Neuron (in vitro differentiated cells): ENCODE results near the gene ARID3B.

ENCODE experiments used
- H2AFZ ChIP-seq: one replicate; pipeline ENCODE4 v1.6.1; 2013; ENCODE audit warnings: low read depth, mild to moderate bottlenecking, inconsistent platforms, low read length, moderate library complexity
- H3K27me3 ChIP-seq: one replicate; pipeline ENCODE4 v1.6.1; 2013; ENCODE audit warnings: low read length; ENCODE audit not compliant: insufficient read depth
- H3K36me3 ChIP-seq: one replicate; pipeline ENCODE4 v1.6.1; 2013; ENCODE audit warnings: low read length; ENCODE audit not compliant: insufficient read depth
- H3K4me1 ChIP-seq: one replicate; pipeline ENCODE4 v1.6.1; 2013; ENCODE audit warnings: low read length; ENCODE audit not compliant: insufficient read depth
- H3K4me3 ChIP-seq: 2 replicates; pipeline ENCODE4 v1.5.1; 2013; ENCODE audit warnings: mild to moderate bottlenecking, low read length, moderate library complexity
- H3K9me3 ChIP-seq: one replicate; pipeline ENCODE4 v1.6.1; 2013; ENCODE audit warnings: low read length

The ARID3B gene

GRCh38 chr15:74541494-74542165, 610 bp downstream of the ARID3B start:
- no peaks in the 10 kb centered on the region for H3K27me3 ChIP-seq
- peaks cover 21% of the 10 kb centered on the region for H3K36me3 ChIP-seq
- peak overlapping the region; percentile 67 for H2AFZ ChIP-seq
- no peaks in the 10 kb centered on the region for H3K9me3 ChIP-seq
- H3K4me3 ChIP-seq, result peak overlapping the region; percentile 67
- H3K4me1 ChIP-seq, result peaks cover 22% of the 10 kb centered on the region

DNA sequence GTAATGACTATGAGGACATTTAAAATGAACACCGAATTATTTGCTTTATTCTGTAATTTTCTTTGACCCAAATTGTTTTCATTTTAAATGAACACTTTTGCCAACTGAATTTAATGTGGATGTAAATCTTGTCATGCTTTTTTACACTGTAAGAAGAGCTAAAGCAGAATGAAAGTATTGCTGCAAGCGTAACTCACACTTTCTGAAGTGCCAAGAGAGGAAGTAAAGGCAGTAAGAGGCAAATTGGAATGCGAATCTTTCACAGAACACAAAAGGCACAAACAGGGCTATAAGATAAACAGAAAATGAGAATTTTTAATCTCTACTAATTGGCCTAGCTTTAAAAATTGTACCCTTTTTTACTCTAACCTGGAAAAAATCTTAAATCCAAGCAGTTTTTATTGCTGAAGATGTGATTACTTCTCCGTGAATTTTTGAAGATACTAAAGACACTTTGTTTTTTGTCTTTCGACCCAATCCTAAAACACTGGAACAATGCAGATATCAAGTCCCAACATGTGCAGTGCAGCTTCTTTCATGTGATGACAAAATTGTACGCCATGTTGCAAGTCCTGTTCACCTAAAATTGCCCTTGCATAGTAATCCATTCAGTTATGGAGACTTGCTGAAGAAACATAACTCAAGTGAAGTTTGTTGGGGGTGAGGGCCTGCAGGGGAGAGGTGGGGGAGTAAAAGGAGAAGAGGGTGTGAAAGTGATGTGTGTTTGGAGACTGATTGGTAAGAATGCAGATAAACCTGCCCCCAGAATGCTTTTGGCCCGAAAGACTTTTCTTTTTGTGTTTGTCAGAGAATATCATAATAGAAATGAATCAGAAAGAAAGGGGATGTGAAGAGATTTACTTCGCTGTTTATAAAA, 1.4 kb downstream of the ARID3B start:
- peaks cover 22% of the 10 kb centered on the region for H3K4me1 ChIP-seq
- peak overlapping the region; percentile 67 for H3K4me3 ChIP-seq
- no peak overlapping the region for H2AFZ ChIP-seq
- H3K27me3 ChIP-seq, result no peaks in the 10 kb centered on the region
- H3K9me3 ChIP-seq, result no peaks in the 10 kb centered on the region
- H3K36me3 ChIP-seq, result peaks cover 22% of the 10 kb centered on the region

DNA sequence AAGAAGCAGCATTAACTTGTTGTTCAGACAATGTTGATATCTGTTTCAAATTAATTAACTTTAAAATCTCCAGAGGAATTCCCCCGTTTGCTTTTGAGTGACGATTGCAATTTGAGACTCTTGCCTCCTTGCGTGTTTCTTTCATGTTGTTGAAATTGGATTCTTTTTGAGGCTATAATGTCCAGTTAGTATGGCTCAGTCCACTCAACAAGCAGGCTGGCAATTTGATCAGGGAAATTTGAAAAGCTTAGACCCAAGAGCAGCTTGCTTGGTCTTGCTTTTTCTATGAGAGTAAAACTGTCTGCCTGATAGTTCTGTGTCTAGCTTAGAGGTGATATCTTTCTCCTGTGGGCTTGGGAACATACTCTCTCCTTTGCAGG, 2.0 kb downstream of the ARID3B start:
- Histone ChIP-seq H3K9me3 (no peaks in the 10 kb centered on the region), H3K4me1 (peaks cover 28% of the 10 kb centered on the region), H2AFZ (no peak overlapping the region), H3K27me3 (no peaks in the 10 kb centered on the region), H3K36me3 (peaks cover 27% of the 10 kb centered on the region), H3K4me3 (peak overlapping the region; percentile 67)

GRCh38 chr15:74543583-74543982, 2.6 kb downstream of the ARID3B start:
- peaks cover 32% of the 10 kb centered on the region for H3K4me1 ChIP-seq
- no peaks in the 10 kb centered on the region for H3K9me3 ChIP-seq
- H2AFZ ChIP-seq, result no peak overlapping the region
- peaks cover 31% of the 10 kb centered on the region for H3K36me3 ChIP-seq
- no peaks in the 10 kb centered on the region for H3K27me3 ChIP-seq
- H3K4me3 ChIP-seq, result no peak overlapping the region

DNA sequence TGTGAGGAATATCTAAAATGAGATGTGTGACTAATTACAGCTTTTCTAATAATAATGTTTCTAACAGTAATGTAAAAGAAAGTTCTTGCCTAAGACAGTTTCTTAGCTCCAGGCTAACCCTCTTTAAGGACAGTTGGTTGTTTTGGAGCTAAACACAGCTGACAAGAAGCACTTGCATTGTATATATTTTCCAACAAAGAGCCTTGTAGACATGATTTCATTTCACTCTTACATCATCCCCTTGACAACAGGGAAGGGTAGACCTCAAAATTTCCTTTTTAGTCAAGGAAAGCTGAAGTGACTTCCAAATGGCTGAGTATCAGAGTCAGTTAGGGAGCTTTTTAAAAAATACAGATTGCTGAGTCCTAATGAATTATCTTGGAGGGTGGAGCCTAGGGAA, 4.1 kb downstream of the ARID3B start:
- peaks cover 32% of the 10 kb centered on the region for H3K4me1 ChIP-seq
- H3K36me3 ChIP-seq, result peaks cover 38% of the 10 kb centered on the region
- no peak overlapping the region for H2AFZ ChIP-seq
- H3K27me3 ChIP-seq, result no peaks in the 10 kb centered on the region
- H3K9me3 ChIP-seq, result no peaks in the 10 kb centered on the region
- no peak overlapping the region for H3K4me3 ChIP-seq

- H3K9me3 ChIP-seq, result no peaks in the 10 kb centered on the region
Observed at GRCh38 chr15:74545776-74546656, 5.0 kb downstream of the ARID3B start.

GRCh38 chr15:74547616-74548015, 6.6 kb downstream of the ARID3B start:
- no peak overlapping the region for H2AFZ ChIP-seq
- peaks cover 26% of the 10 kb centered on the region for H3K4me1 ChIP-seq
- H3K27me3 ChIP-seq, result no peaks in the 10 kb centered on the region
- H3K36me3 ChIP-seq, result peaks cover 57% of the 10 kb centered on the region
- H3K4me3 ChIP-seq, result no peak overlapping the region
- H3K9me3 ChIP-seq, result peaks cover 2% of the 10 kb centered on the region

More at GRCh38 chr15:74545776-74546656, 5.0 kb downstream of the ARID3B start:
- Histone ChIP-seq H2AFZ (no peak overlapping the region), H3K4me3 (no peak overlapping the region), H3K27me3 (no peaks in the 10 kb centered on the region), H3K4me1 (peaks cover 32% of the 10 kb centered on the region), H3K36me3 (peaks cover 45% of the 10 kb centered on the region)

DNA sequence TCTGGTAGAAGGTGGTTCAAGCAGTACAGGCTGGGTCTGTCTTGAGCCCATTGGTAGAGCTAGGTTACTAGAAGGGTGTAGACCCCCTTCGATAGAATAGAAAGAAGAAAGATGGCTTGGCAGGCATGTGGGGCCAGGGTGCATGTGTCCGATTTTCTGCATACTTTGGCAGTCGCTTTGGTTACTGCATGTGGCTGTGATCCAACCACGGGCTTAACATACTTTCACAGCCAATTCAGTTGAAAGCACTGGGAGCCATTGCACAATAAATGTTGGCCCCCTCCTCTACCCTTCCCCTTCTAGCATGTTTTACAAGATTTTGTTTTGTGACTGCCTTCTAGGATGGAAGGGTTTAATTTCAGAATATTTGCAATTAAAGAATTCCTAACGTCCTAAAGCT, 7.2 kb downstream of the ARID3B start:
- H3K9me3 ChIP-seq, result peaks cover 4% of the 10 kb centered on the region
- peaks cover 20% of the 10 kb centered on the region for H3K4me1 ChIP-seq
- no peaks in the 10 kb centered on the region for H3K27me3 ChIP-seq
- H2AFZ ChIP-seq, result no peak overlapping the region
- H3K4me3 ChIP-seq, result no peak overlapping the region
- peaks cover 63% of the 10 kb centered on the region for H3K36me3 ChIP-seq

DNA sequence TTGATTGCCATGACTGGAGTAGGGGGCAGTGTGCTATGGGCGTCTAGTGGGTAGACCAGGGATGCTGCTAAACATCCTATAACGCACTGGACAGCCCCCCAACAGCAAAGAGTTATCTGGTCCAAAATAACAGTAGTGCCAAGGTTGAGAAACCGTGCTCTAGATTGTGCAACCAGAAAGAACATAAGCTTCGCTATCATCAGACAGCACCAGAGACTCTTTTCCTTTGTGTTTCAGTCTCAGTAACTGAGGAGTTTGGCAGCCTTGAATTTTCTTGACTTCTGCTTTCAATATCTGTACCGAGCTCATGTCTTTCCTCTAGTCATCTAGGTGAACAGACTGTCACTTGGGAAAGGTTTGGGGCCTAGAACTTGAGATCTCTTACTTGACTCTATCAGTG, 8.8 kb downstream of the ARID3B start:
- Histone ChIP-seq H3K27me3 (no peaks in the 10 kb centered on the region), H3K9me3 (peaks cover 4% of the 10 kb centered on the region), H2AFZ (no peak overlapping the region), H3K4me1 (peaks cover 15% of the 10 kb centered on the region), H3K4me3 (no peak overlapping the region), H3K36me3 (peaks cover 60% of the 10 kb centered on the region)

- H2AFZ ChIP-seq, result no peak overlapping the region
- H3K4me3 ChIP-seq, result no peak overlapping the region
- H3K9me3 ChIP-seq, result peaks cover 4% of the 10 kb centered on the region
- peaks cover 10% of the 10 kb centered on the region for H3K4me1 ChIP-seq
- no peaks in the 10 kb centered on the region for H3K27me3 ChIP-seq
- peaks cover 41% of the 10 kb centered on the region for H3K36me3 ChIP-seq
Observed at GRCh38 chr15:74551714-74552113, 10.7 kb downstream of the ARID3B start.

- no peak overlapping the region for H3K4me3 ChIP-seq
- H3K27me3 ChIP-seq, result no peaks in the 10 kb centered on the region
- peaks cover 41% of the 10 kb centered on the region for H3K36me3 ChIP-seq
- H3K9me3 ChIP-seq, result peaks cover 4% of the 10 kb centered on the region
- peaks cover 6% of the 10 kb centered on the region for H3K4me1 ChIP-seq
- H2AFZ ChIP-seq, result no peak overlapping the region
Observed at GRCh38 chr15:74552773-74553441, 11.9 kb downstream of the ARID3B start.

DNA sequence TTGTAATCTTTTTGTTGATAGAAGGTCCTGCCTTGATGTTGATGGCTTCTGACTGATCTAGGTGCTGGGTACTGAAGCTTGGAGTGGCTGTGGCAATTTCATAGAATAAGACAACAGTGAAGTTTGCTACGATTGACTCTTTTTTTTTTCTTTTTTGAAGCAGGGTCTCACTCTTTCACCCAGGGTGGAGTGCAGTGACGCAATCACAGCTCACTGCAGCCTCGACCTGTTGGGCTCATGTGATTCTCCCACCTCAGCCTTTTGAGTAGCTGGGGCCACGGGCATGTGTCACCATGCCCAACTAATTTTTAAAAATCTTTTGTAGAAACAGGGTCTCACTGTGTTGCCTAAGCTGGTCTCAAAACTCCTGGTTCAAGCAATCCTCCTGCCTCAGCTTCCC, 14.2 kb downstream of the ARID3B start:
- Histone ChIP-seq H3K27me3 (no peaks in the 10 kb centered on the region), H3K4me3 (no peak overlapping the region), H3K9me3 (peaks cover 4% of the 10 kb centered on the region), H2AFZ (no peak overlapping the region), H3K36me3 (peaks cover 34% of the 10 kb centered on the region), H3K4me1 (no peaks in the 10 kb centered on the region)
